ENCODE data around the gene TMEM201.

- TF ChIP-seq TAF1 (IDR thresholded peaks at IDR 0.05; ENCODE audit: borderline replicate concordance, insufficient read depth, low read length) (no peak), SIN3A (IDR thresholded peaks at IDR 0.05; ENCODE audit: borderline replicate concordance, insufficient read depth, low read length) (no peak)
Measured at GRCh38 chr1:9580942-9581341, 7.8 kb upstream of the TMEM201 start.

All from PFSK-1 (cell line).